Measurements from ENCODE around the gene SPRYD3.
"Not testable (repeated sequence)": the region's sequence is repeated elsewhere in the genome, so short reads cannot be mapped to it uniquely, and the experiment has no call there.

The SPRYD3 gene

GRCh38 chr12:53096089-53096741 lies 17.0 kb upstream of the SPRYD3 start:
- Histone ChIP-seq H3K4me1 (ENCODE audit: control insufficient read depth in 5 of 5, insufficient read depth in 5 of 5, low read length in 5 of 5) (peaks cover 14 to 52% (median 47%) of the 10 kb centered on the region in 5 donors), H3K36me3 (ENCODE audit: control insufficient read depth in 5 of 5, insufficient read depth in 5 of 5, low read length in 5 of 5) (peaks cover 0 to 9% (median 4%) of the 10 kb centered on the region in 5 donors), H3K27me3 (ENCODE audit: control insufficient read depth in 5 of 5, insufficient read depth in 4 of 5, low read length in 5 of 5) (no peaks in the 10 kb centered on the region), H3K27ac (ENCODE audit: low read depth, low read length) (peak overlapping the region; percentile 72), H3K4me3 (ENCODE audit: low read depth in 1 of 5, low read length in 5 of 5) (peak overlapping the region in 4 of 5 donors; percentile 53 to 84 (median 70)), H3K9me3 (ENCODE audit: control insufficient read depth in 5 of 5, low read length in 5 of 5) (no peaks in the 10 kb centered on the region), H3K9ac (ENCODE audit: low read length in 5 of 5) (peak overlapping the region in 1 of 5 donors; percentile 47)

- not testable (repeated sequence) for H3K9ac ChIP-seq (ENCODE audit: low read length in 5 of 5); H3K9me3 ChIP-seq (ENCODE audit: control insufficient read depth in 5 of 5, low read length in 5 of 5); H3K27me3 ChIP-seq (ENCODE audit: control insufficient read depth in 5 of 5, insufficient read depth in 4 of 5, low read length in 5 of 5); H3K27ac ChIP-seq (ENCODE audit: low read depth, low read length); H3K36me3 ChIP-seq (ENCODE audit: control insufficient read depth in 5 of 5, insufficient read depth in 5 of 5, low read length in 5 of 5)
- Histone ChIP-seq H3K4me1 (ENCODE audit: control insufficient read depth in 5 of 5, insufficient read depth in 5 of 5, low read length in 5 of 5) (peaks cover 14 to 52% (median 47%) of the 10 kb centered on the region in 5 donors), H3K4me3 (ENCODE audit: low read depth in 1 of 5, low read length in 5 of 5) (peak overlapping the region in 1 of 5 donors; percentile 64)
Observed at GRCh38 chr12:53095596-53095895, 16.4 kb upstream of the SPRYD3 start.

DNA sequence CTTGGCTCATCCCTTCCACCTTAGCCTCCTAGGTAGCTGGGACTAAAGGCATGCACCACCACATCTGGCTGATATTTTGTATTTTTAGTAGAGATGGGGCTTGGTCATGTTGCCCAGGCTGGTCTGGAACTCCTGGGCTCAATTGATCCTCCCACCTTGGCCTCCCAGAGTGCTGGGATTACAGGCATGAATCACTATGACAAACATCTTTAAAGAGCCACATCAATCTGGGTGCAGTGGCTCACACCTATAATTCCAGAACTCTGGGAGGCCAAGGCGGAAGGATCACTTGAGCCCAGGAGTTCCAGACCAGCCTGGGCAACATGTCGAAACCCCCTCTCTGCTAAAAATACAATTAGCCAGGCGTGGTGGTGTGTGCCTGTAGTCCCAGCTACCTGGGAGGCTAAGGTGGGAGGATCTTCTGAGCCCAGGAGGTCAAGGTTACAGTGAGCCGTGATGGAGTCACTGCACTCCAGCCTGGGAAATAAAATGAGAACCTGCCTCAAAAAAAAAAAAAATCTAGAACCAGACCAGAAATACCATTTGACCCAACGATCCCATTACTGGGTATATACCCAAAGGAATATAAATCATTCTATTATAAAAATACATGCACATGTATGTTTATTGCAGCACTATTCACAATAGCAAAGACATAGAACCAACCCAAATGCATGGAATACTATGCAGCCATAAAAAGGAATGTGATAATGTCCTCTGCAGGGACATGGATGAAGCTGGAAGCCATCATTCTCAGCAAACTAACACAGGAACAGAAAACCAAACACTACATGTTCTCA lies 15.8 kb upstream of the SPRYD3 start:
- not testable (repeated sequence) for H3K27ac ChIP-seq (ENCODE audit: low read depth, low read length); H3K27me3 ChIP-seq (ENCODE audit: control insufficient read depth in 5 of 5, insufficient read depth in 4 of 5, low read length in 5 of 5); H3K4me3 ChIP-seq (ENCODE audit: low read depth in 1 of 5, low read length in 5 of 5); H3K9me3 ChIP-seq (ENCODE audit: control insufficient read depth in 5 of 5, low read length in 5 of 5); H3K36me3 ChIP-seq (ENCODE audit: control insufficient read depth in 5 of 5, insufficient read depth in 5 of 5, low read length in 5 of 5); H3K9ac ChIP-seq (ENCODE audit: low read length in 5 of 5)
- H3K4me1 ChIP-seq (ENCODE audit: control insufficient read depth in 5 of 5, insufficient read depth in 5 of 5, low read length in 5 of 5): peaks cover 14 to 52% (median 47%) of the 10 kb centered on the region in 5 donors

DNA sequence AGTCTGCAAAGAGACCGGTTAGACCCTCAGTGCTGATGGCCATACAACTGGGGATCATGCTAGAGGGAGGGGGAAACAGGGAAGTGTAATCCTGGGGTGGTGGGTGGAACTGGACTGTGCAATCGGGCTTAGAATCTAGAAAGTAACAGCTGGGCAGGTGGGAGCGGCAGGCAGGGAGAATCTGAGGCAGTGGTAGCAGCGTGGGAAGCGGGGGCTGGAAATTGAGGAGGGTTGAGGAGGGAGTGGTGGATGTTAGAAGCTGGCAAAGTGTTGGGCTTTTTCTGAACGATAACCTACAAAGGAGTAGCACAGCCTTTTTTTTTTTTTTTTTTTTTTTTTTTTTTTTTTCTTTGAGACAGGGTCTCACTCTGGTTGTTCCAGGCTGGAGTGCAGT lies 15.2 kb upstream of the SPRYD3 start:
- peak overlapping the region; percentile 73 for H3K27ac ChIP-seq (ENCODE audit: low read depth, low read length)
- no peak overlapping the region for H3K9ac ChIP-seq (ENCODE audit: low read length in 5 of 5)
- H3K4me3 ChIP-seq (ENCODE audit: low read depth in 1 of 5, low read length in 5 of 5): peak overlapping the region in 1 of 5 donors; percentile 0
- no peaks in the 10 kb centered on the region for H3K27me3 ChIP-seq (ENCODE audit: control insufficient read depth in 5 of 5, insufficient read depth in 4 of 5, low read length in 5 of 5)
- no peaks in the 10 kb centered on the region for H3K36me3 ChIP-seq (ENCODE audit: control insufficient read depth in 5 of 5, insufficient read depth in 5 of 5, low read length in 5 of 5)
- H3K9me3 ChIP-seq (ENCODE audit: control insufficient read depth in 5 of 5, low read length in 5 of 5): no peaks in the 10 kb centered on the region
- H3K4me1 ChIP-seq (ENCODE audit: control insufficient read depth in 5 of 5, insufficient read depth in 5 of 5, low read length in 5 of 5): peaks cover 14 to 51% (median 47%) of the 10 kb centered on the region in 5 donors

GRCh38 chr12:53093777-53094393 lies 14.7 kb upstream of the SPRYD3 start:
- H3K4me1 ChIP-seq (ENCODE audit: control insufficient read depth in 5 of 5, insufficient read depth in 5 of 5, low read length in 5 of 5): peaks cover 9 to 46% (median 42%) of the 10 kb centered on the region in 5 donors
- H3K9ac ChIP-seq (ENCODE audit: low read length in 5 of 5): peak overlapping the region in 1 of 5 donors; percentile 29
- no peaks in the 10 kb centered on the region for H3K9me3 ChIP-seq (ENCODE audit: control insufficient read depth in 5 of 5, low read length in 5 of 5)
- H3K27ac ChIP-seq (ENCODE audit: low read depth, low read length): peak overlapping the region; percentile 73
- no peaks in the 10 kb centered on the region for H3K27me3 ChIP-seq (ENCODE audit: control insufficient read depth in 5 of 5, insufficient read depth in 4 of 5, low read length in 5 of 5)
- H3K4me3 ChIP-seq (ENCODE audit: low read depth in 1 of 5, low read length in 5 of 5): peak overlapping the region in 1 of 5 donors; percentile 0
- H3K36me3 ChIP-seq (ENCODE audit: control insufficient read depth in 5 of 5, insufficient read depth in 5 of 5, low read length in 5 of 5): no peaks in the 10 kb centered on the region

GRCh38 chr12:53091756-53092155 lies 12.6 kb upstream of the SPRYD3 start:
- Histone ChIP-seq H3K9me3 (ENCODE audit: control insufficient read depth in 5 of 5, low read length in 5 of 5) (no peaks in the 10 kb centered on the region), H3K4me3 (ENCODE audit: low read depth in 1 of 5, low read length in 5 of 5) (no peak overlapping the region), H3K27ac (ENCODE audit: low read depth, low read length) (no peak overlapping the region), H3K27me3 (ENCODE audit: control insufficient read depth in 5 of 5, insufficient read depth in 4 of 5, low read length in 5 of 5) (no peaks in the 10 kb centered on the region), H3K9ac (ENCODE audit: low read length in 5 of 5) (no peak overlapping the region), H3K36me3 (ENCODE audit: control insufficient read depth in 5 of 5, insufficient read depth in 5 of 5, low read length in 5 of 5) (no peaks in the 10 kb centered on the region), H3K4me1 (ENCODE audit: control insufficient read depth in 5 of 5, insufficient read depth in 5 of 5, low read length in 5 of 5) (peaks cover 7 to 25% (median 21%) of the 10 kb centered on the region in 5 donors)

DNA sequence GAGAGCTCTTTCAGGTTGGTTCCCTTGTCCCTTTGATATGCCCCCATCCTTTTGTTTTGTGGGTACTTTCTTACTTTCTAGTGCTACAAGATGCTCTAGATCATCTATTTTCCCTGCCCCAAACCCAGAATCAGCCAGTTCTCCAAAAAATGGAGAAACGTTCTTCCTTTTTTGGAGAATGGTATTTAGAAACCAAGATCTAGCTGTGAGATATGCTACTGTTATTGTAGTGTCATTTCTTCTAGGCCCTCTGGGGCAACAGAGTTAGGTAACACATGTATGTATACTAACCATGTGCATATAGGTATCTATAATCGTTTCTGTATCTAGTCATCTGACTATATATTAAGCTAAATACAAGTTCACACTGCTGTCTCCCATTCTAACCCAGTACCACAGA lies 11.4 kb upstream of the SPRYD3 start:
- Histone ChIP-seq H3K27me3 (ENCODE audit: control insufficient read depth in 5 of 5, insufficient read depth in 4 of 5, low read length in 5 of 5) (no peaks in the 10 kb centered on the region), H3K9me3 (ENCODE audit: control insufficient read depth in 5 of 5, low read length in 5 of 5) (no peaks in the 10 kb centered on the region), H3K4me3 (ENCODE audit: low read depth in 1 of 5, low read length in 5 of 5) (no peak overlapping the region), H3K9ac (ENCODE audit: low read length in 5 of 5) (no peak overlapping the region), H3K4me1 (ENCODE audit: control insufficient read depth in 5 of 5, insufficient read depth in 5 of 5, low read length in 5 of 5) (peaks cover 6 to 16% (median 13%) of the 10 kb centered on the region in 5 donors), H3K36me3 (ENCODE audit: control insufficient read depth in 5 of 5, insufficient read depth in 5 of 5, low read length in 5 of 5) (no peaks in the 10 kb centered on the region), H3K27ac (ENCODE audit: low read depth, low read length) (no peak overlapping the region)

- H3K9ac ChIP-seq (ENCODE audit: low read length in 5 of 5): no peak overlapping the region
- H3K9me3 ChIP-seq (ENCODE audit: control insufficient read depth in 5 of 5, low read length in 5 of 5): no peaks in the 10 kb centered on the region
- no peaks in the 10 kb centered on the region for H3K27me3 ChIP-seq (ENCODE audit: control insufficient read depth in 5 of 5, insufficient read depth in 4 of 5, low read length in 5 of 5)
- no peak overlapping the region for H3K27ac ChIP-seq (ENCODE audit: low read depth, low read length)
- H3K36me3 ChIP-seq (ENCODE audit: control insufficient read depth in 5 of 5, insufficient read depth in 5 of 5, low read length in 5 of 5): no peaks in the 10 kb centered on the region
- H3K4me1 ChIP-seq (ENCODE audit: control insufficient read depth in 5 of 5, insufficient read depth in 5 of 5, low read length in 5 of 5): peaks cover 6 to 16% (median 13%) of the 10 kb centered on the region in 5 donors
- no peak overlapping the region for H3K4me3 ChIP-seq (ENCODE audit: low read depth in 1 of 5, low read length in 5 of 5)
Observed at GRCh38 chr12:53090105-53090504, 10.9 kb upstream of the SPRYD3 start.

GRCh38 chr12:53086361-53086760 lies 7.2 kb upstream of the SPRYD3 start:
- Histone ChIP-seq H3K4me1 (ENCODE audit: control insufficient read depth in 5 of 5, insufficient read depth in 5 of 5, low read length in 5 of 5) (no peaks in the 10 kb centered on the region), H3K4me3 (ENCODE audit: low read depth in 1 of 5, low read length in 5 of 5) (no peak overlapping the region), H3K27ac (ENCODE audit: low read depth, low read length) (no peak overlapping the region), H3K27me3 (ENCODE audit: control insufficient read depth in 5 of 5, insufficient read depth in 4 of 5, low read length in 5 of 5) (no peaks in the 10 kb centered on the region), H3K9ac (ENCODE audit: low read length in 5 of 5) (peak overlapping the region in 1 of 5 donors; percentile 20), H3K36me3 (ENCODE audit: control insufficient read depth in 5 of 5, insufficient read depth in 5 of 5, low read length in 5 of 5) (no peaks in the 10 kb centered on the region), H3K9me3 (ENCODE audit: control insufficient read depth in 5 of 5, low read length in 5 of 5) (no peaks in the 10 kb centered on the region)

GRCh38 chr12:53082637-53083175 lies 3.5 kb upstream of the SPRYD3 start:
- no peak overlapping the region for H3K27ac ChIP-seq (ENCODE audit: low read depth, low read length)
- peaks cover 0 to 20% (median 14%) of the 10 kb centered on the region in 5 donors for H3K4me1 ChIP-seq (ENCODE audit: control insufficient read depth in 5 of 5, insufficient read depth in 5 of 5, low read length in 5 of 5)
- no peak overlapping the region for H3K9ac ChIP-seq (ENCODE audit: low read length in 5 of 5)
- no peaks in the 10 kb centered on the region for H3K9me3 ChIP-seq (ENCODE audit: control insufficient read depth in 5 of 5, low read length in 5 of 5)
- no peak overlapping the region for H3K4me3 ChIP-seq (ENCODE audit: low read depth in 1 of 5, low read length in 5 of 5)
- H3K36me3 ChIP-seq (ENCODE audit: control insufficient read depth in 5 of 5, insufficient read depth in 5 of 5, low read length in 5 of 5): no peaks in the 10 kb centered on the region
- H3K27me3 ChIP-seq (ENCODE audit: control insufficient read depth in 5 of 5, insufficient read depth in 4 of 5, low read length in 5 of 5): no peaks in the 10 kb centered on the region
